ENCODE measurements around the gene MMP24.

- TF ChIP-seq CTCF (IDR thresholded peaks at IDR 0.05; ENCODE audit: low read depth, low read length) (no peak), EZH2phosphoT487 (IDR thresholded peaks at IDR 0.05; ENCODE audit: low read depth) (no peak)
Observed at GRCh38 chr20:35284992-35285805, 58.7 kb downstream of the MMP24 start.
